ENCODE measurements around the gene CCDC60. TPM values are rescaled to one million over a fixed set of nuclear protein-coding genes. Genes with fewer than 3 reads are reported as not detected.

CCDC60 gene
- total RNA-seq, 1 experiment from 2014 or later, result not detected

GRCh38 chr12:119307747-119308146, 26.8 kb upstream of the CCDC60 start:
- H4K20me1 ChIP-seq (ENCODE audit: insufficient read depth), result no peaks in the 10 kb centered on the region
- no TSS peak for BruUV-seq (replicated peaks)
- H3K27ac ChIP-seq (ENCODE audit: low read depth, low read length), result no peak overlapping the region
- H3K9me3 ChIP-seq (ENCODE audit: control insufficient read depth in 1 of 2, insufficient read depth in 1 of 2, low read depth in 1 of 2, low read length in 2 of 2), result no peaks in the 10 kb centered on the region
- no peak overlapping the region for H3K4me3 ChIP-seq (replicated peaks in 1 of 2; ENCODE audit: low read depth in 1 of 2, low read length in 2 of 2)
- ChIA-PET CTCF (no interaction called here), RAD21 (ENCODE audit: low non-redundant PET in 1 of 2, low total read pairs in 2 of 2, uncharacterized antibody in 2 of 2, unreplicated experiment in 2 of 2) (no interaction called here), POLR2A (no interaction called here)
- H3K9ac ChIP-seq (ENCODE audit: low read length), result no peak overlapping the region
- H3K4me2 ChIP-seq (ENCODE audit: low read length), result no peak overlapping the region
- no peaks in the 10 kb centered on the region for H3K36me3 ChIP-seq (ENCODE audit: control insufficient read depth in 1 of 2, insufficient read depth in 2 of 2, low read length in 2 of 2)
- no peak overlapping the region for H2AFZ ChIP-seq (ENCODE audit: low read depth, low read length, poor library complexity, severe bottlenecking)
- no peaks in the 10 kb centered on the region for H3K79me2 ChIP-seq (ENCODE audit: insufficient read depth, low read length)
- ATAC-seq (no peak), DNase-seq (ENCODE audit: low read depth, low spot score) (no peak)
- H3K4me1 ChIP-seq (ENCODE audit: control insufficient read depth in 1 of 2, insufficient read depth in 2 of 2, low read length in 2 of 2), result no peaks in the 10 kb centered on the region
- H3K9me2 ChIP-seq (ENCODE audit: insufficient read depth), result no peaks in the 10 kb centered on the region
- intact Hi-C loops (cut with micrococcal nuclease), result no loop called here
- H3K27me3 ChIP-seq (ENCODE audit: insufficient read depth, low read length), result 0 out of 2 replicates have a peak, but pooled peaks cover 2% of the 10 kb centered on the region
- no peak for TF ChIP-seq EGR1 (IDR thresholded peaks at IDR 0.05; ENCODE audit: low read depth)
- no peak for TF ChIP-seq ZNF274 (IDR thresholded peaks at IDR 0.05; ENCODE audit: low read depth, low read length)
- no peak for TF ChIP-seq TCF7L2 (IDR thresholded peaks at IDR 0.05; ENCODE audit: borderline replicate concordance, extremely low read depth, insufficient read depth, insufficient read length)
- no peak for TF ChIP-seq SIN3A (IDR thresholded peaks at IDR 0.05; ENCODE audit: low read depth)
- no peak for TF ChIP-seq POLR2AphosphoS5 (IDR thresholded peaks at IDR 0.05; ENCODE audit: low read depth, low read length)
- TF ChIP-seq EZH2 (IDR thresholded peaks at IDR 0.05), result no peak
- TF ChIP-seq SP1 (IDR thresholded peaks at IDR 0.05; ENCODE audit: low read depth), result no peak
- TF ChIP-seq JUND (IDR thresholded peaks at IDR 0.05), result no peak
- no peak for TF ChIP-seq EZH2phosphoT487 (IDR thresholded peaks at IDR 0.05; ENCODE audit: borderline replicate concordance)
- TF ChIP-seq RAD21 (IDR thresholded peaks at IDR 0.05; ENCODE audit: low read depth), result no peak
- TF ChIP-seq SRF (IDR thresholded peaks at IDR 0.05; ENCODE audit: low read depth), result no peak
- no peak for TF ChIP-seq ATF3 (IDR thresholded peaks at IDR 0.05)
- no peak for TF ChIP-seq ZBTB33 (IDR thresholded peaks at IDR 0.05; ENCODE audit: extremely low read depth, insufficient replicate concordance, low read length)
- no peak for TF ChIP-seq FOSL1 (IDR thresholded peaks at IDR 0.05; ENCODE audit: low read depth)
- TF ChIP-seq POLR2A (IDR thresholded peaks at IDR 0.05; ENCODE audit: borderline replicate concordance, extremely low read depth, insufficient read depth, insufficient read length), result no peak
- TF ChIP-seq CEBPB (IDR thresholded peaks at IDR 0.05; ENCODE audit: low read depth), result no peak
- TF ChIP-seq ZFX (IDR thresholded peaks at IDR 0.05), result no peak
- TF ChIP-seq, protein P1, sequence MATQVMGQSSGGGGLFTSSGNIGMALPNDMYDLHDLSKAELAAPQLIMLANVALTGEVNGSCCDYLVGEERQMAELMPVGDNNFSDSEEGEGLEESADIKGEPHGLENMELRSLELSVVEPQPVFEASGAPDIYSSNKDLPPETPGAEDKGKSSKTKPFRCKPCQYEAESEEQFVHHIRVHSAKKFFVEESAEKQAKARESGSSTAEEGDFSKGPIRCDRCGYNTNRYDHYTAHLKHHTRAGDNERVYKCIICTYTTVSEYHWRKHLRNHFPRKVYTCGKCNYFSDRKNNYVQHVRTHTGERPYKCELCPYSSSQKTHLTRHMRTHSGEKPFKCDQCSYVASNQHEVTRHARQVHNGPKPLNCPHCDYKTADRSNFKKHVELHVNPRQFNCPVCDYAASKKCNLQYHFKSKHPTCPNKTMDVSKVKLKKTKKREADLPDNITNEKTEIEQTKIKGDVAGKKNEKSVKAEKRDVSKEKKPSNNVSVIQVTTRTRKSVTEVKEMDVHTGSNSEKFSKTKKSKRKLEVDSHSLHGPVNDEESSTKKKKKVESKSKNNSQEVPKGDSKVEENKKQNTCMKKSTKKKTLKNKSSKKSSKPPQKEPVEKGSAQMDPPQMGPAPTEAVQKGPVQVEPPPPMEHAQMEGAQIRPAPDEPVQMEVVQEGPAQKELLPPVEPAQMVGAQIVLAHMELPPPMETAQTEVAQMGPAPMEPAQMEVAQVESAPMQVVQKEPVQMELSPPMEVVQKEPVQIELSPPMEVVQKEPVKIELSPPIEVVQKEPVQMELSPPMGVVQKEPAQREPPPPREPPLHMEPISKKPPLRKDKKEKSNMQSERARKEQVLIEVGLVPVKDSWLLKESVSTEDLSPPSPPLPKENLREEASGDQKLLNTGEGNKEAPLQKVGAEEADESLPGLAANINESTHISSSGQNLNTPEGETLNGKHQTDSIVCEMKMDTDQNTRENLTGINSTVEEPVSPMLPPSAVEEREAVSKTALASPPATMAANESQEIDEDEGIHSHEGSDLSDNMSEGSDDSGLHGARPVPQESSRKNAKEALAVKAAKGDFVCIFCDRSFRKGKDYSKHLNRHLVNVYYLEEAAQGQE (IDR thresholded peaks at IDR 0.05; ENCODE audit: low read depth), result no peak
- TF ChIP-seq ELF1 (IDR thresholded peaks at IDR 0.05; ENCODE audit: borderline replicate concordance, low read depth), result no peak

Measured in HCT116 (cell line).